NCI-H1694 (cell line): ENCODE data around the gene PDE8B.
"Not testable (repeated sequence)": the region's sequence is repeated elsewhere in the genome, so short reads cannot be mapped to it uniquely, and the experiment has no call there.

Source experiments
- DNase-seq: peaks from one replicate; lab custom pipeline; 2025; lab: John Stamatoyannopoulos, UW

Gene PDE8B

DNA sequence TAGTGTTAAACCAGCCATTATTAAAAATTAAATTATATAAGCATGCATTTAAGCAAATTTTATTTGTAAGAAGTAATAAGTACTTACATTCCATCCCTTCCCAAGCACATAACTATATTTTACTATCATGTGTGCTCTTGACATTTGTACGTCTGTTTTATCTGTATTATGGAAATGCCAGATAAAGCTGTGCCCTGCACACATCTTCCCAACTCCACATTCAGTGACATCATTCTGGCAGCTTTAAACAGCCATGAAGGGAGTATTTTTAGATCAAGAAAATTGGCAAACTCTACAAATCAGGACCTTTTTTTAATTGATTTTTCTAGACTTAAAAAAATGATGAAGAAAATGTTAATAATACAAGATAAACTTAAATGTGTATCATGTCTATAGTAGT is 150.5 kb downstream of the PDE8B start:
- DNase-seq, result no peak

DNA sequence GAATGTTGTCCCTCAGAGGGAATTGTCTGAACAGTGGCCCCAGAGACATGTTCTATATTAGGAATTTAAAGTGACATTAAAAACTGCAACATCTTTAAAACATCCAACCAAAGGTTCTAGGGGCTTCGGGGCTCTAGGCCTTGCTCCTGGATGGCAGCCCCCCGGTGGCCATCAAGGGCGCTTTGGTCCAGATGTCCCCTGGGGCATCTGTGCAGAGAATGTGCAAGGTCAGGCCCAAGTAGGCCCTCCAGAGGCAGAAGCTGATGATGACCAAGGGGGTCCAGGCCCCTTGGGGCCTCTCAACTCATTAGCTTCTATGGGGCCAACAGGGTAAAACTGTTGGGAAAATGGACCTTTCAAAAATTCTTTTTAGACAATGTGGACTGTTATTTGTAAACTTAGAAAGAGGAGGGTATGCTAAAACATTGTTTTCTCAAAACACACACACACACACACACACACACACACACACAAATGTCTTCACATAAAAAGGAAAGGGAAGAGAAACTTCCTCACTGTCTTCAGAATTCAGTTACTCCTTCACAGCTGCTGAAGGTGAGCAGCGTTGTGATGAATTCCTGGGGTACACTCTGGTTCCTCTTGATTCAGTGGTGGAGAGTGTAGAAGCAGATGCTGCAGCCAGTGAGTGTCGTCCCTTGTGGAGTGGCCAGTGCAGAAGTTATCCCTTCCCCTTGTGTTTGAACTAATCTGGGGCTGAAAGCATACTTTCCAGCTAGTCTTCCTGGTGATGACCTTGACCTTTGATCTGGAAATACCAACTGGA is 156.4 kb downstream of the PDE8B start:
- no peak for DNase-seq

DNA sequence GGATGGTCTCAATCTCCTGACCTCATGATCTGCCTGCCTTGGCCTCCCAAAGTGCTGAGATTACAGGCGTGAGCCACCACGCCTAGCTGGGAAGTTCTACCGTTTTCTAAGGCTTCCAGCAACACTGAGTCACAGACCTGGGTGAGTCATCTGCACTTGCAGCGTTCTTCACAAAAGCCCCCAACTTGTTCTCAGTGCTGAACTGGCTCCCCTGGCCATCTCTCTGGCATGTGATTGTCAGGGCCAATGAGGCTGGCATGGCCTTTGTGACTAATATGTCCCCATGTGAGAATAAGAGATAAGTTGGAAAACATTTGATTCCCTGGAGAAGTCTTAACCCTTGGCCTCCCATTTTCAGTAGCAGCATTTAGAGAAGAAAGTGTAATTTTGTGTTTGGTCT is 157.3 kb downstream of the PDE8B start:
- no peak for DNase-seq

DNA sequence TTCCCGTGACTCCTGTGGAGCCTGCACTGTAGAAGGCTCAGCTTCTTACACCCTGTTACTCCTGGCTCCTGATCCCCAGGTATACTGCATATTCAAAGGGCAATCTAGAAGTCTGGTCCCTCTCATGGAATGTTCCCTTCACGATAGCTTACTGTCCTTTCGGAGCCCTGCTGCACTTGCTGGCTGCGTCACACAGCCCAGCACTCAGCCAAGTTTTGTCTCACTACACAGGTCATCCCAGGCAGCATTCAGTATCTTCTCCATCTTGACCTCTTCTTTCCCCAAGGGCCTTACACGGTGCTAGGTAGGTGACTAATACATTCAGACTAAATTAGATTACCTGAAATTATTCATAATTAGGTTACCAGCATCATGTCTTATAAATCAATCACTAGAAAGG is 157.9 kb downstream of the PDE8B start:
- DNase-seq, result no peak

DNA sequence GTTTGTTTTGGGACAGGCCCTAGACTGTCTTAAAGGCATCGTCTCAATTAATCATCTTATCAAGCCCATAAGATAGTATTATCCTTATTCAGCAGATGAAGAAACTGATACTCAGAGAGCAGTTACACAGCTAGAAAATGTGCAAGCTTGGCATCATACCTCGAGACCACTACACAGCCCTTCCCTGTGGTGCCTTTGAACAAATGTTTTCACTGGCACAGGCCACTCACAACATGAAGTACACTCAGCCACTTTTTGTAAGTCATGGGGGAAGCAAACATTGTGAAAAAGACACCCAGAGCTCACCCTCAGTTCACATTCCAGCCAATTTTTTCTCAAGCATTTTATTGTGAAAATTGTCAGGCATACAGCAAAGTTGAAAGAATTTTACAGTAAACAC is 159.1 kb downstream of the PDE8B start:
- no peak for DNase-seq

DNA sequence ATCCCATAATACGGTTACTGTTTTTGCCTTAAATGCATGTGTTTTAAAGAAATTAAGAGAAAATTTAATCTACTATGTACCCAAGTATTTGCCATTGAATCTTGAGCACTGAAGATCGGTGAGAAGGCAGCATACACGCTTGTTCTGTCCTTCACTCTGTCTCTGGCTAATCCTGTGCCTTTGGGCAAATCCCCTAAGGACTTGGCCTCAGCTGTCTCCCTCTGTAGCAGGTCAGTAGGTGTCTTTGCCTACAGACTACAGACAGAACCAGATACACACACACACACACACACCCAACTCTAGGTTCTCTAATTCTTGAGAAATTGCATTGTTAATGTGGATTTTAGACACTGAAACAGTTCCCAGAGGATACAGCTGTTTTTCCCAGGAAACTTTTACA is 164.2 kb downstream of the PDE8B start:
- DNase-seq, result no peak

DNA sequence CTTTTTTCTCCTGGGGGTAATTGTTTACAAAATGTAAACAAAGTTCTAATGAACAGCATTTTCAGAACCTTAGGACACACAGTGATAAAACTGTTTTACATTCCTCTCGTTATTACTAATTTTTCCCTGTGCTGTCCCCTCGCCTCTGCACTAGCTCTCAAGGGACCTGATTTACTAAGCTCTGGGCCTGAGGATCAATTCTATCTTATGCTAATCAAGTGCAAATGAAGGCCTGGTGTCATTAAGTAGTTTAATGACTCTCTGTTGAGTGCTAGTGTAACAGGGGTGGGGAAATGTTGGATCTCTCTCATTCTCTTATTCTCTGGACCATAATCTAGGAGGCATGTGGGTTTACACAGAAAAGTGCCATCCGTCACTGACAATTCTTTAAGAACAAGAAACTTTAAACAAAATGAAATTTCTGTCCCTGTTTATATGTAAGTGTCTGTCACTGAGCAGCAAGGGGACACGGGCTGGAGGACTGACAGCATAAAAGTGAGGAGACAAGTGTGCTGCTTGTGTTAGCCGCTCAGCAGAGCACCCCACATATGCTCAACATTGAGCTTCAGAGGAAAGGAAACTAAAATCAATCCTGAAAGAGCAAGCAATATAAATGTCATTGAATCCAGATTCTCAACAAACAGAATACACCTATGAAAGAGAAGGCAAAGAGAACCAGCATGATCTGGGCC is 166.3 kb downstream of the PDE8B start:
- DNase-seq, result no peak

DNA sequence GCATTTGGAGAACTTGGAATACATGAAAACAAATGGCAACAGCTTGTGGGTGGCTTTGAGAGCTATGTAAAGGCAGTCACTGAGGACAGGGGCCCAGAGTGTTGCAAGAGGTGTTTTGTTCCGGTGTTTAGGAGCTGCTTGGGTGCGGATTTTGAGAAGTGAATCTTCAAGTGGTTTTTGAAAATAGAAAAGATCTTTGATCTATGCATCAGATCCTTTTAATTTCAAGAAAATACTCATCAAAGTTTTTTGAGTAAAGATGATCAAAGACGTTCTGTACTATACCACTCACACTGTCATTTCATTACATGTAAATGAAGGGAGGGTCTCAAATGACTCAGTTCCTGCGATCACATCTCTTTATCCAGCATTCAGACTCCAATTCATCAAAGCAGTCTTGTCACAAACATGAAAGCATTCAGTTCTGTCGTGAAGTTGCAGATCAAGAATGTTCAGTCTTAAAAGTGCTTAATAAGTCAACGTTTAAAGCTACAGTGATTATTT is 169.1 kb downstream of the PDE8B start:
- no peak for DNase-seq

DNA sequence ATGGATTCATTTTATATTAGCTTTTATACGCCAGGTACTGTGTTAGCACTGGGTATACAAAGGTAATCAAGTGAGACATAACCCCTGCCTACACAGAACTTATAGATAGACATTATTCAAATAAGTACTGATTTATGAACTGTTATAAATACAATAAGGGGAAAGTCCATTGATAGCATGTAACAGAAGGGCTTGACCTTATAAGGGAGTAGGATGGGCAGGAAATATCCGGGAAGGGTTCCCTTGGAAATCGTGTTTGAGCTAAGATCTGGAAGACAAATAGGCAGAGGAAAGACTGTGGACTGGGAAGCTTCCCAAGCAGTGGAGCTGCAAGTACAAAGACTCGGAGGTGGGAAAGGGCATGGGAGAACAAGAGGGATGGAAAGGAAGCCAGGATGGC is 170.2 kb downstream of the PDE8B start:
- DNase-seq, result no peak

DNA sequence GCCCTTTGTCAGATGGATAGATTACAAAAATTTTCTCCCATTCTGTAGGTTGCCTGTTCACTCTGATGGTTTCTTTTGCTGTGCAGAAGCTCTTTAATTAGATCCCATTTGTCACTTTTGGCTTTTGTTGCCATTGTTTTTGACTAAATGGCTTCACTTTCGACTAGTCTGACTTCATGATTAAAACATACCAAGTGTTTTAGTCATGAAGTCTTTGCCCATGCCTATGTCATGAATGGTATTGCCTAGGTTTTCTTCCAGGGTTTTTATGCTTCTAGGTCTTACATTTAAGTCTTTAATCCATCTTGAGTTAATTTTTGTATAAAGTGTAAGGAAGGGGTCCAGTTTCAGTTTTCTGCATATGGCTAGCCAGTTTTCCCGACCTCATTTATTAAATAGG is 172.9 kb downstream of the PDE8B start:
- DNase-seq, result not testable (repeated sequence)

DNA sequence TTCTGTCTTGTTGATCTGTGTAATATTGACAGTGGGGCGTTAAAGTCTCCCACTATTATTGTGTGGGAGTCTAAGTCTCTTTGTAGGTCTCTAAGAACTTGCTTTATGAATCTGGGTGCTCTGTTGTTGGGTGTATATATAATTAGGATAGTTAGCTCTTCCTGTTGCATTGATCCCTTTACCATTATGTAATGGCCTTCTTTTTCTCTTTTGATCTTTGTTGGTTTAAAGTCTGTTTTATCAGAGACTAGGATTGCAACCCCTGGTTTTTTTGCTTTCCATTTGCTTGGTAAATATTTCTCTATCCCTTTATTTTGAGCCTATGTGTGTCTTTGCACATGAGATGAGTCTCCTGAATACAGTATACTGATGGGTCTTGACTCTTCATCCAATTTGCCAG is 175.9 kb downstream of the PDE8B start:
- not testable (repeated sequence) for DNase-seq

DNA sequence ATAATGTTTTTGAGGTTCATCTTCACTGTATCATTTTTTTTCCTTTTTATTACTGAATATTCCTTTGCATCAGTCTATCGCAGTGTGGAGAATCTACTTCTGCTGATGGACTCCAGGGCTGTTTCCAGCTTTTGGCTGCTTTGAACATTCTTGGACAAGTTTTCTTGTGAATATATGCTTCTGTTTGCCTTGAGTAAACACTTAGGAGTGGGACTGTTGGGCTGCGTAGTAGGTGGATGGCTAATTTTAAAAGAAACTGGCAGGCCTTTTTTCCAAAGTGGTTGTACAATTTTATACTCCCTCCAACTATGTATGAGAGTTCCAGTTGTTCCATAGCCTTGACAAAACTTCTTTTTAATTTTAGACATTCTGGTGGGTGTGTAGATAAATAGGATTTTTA is 179.3 kb downstream of the PDE8B start:
- no peak for DNase-seq

DNA sequence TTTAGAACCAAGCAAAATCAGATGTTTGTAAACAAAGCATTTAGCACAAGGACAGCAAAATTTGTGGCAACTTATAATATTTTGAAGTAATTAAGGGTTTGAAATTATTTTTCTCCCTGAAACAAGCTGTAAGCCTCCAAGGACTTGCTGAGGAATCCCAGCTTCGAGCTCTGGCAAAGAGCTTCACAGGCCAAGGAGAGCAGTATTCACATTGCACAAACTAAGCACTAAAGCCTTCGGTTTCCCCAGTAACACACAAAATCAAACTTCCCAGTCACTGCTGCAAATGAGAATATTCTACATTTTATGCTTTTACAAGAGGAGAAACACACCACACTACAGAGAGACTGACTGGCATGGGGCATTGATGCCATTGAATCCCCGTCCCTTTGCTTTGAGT is 179.7 kb downstream of the PDE8B start:
- DNase-seq, result no peak

DNA sequence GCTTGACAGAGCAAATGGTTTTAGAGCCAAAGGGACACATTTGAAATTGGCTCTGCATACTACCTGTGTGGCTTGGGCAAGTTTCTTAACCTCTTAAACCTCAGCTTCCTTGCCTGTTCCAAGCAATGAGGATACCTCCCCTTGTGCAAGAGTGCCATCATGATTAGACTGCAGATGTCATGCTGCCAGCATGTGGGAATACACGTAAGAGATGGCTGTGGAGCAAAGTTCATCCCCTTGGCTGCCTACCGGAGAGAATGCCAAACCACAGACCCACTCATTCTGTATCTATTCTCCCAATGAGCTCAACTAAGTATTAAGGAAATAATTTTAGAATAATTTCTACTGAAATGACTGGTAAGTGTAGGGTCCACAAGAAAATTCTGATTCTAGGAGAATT is 180.3 kb downstream of the PDE8B start:
- DNase-seq, result no peak

DNA sequence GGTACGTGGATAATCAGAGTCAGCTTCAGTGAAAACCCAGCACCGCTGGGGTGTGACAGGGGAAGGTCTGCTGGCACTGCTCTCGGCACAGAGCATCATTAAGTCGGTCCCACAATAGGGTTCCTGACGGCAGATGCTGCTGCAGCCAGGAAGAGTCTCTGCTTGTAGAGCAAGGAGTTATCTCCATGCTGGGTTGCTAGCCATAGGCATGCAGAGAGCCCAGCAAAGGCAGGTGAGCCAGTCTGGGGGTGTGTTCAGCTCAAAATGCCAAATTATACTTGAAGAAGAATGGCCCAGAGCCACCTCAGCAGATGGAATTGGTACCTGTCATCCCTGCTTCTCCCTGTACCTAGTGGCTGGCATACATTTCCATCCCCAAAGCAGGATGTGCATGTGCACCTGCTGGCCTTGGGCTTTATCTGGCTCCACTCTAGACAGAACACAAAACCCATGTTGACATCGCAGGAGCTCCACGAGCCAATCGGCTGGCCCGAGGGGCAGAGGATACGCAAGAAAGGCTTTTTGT is 180.8 kb downstream of the PDE8B start:
- DNase-seq, result no peak

DNA sequence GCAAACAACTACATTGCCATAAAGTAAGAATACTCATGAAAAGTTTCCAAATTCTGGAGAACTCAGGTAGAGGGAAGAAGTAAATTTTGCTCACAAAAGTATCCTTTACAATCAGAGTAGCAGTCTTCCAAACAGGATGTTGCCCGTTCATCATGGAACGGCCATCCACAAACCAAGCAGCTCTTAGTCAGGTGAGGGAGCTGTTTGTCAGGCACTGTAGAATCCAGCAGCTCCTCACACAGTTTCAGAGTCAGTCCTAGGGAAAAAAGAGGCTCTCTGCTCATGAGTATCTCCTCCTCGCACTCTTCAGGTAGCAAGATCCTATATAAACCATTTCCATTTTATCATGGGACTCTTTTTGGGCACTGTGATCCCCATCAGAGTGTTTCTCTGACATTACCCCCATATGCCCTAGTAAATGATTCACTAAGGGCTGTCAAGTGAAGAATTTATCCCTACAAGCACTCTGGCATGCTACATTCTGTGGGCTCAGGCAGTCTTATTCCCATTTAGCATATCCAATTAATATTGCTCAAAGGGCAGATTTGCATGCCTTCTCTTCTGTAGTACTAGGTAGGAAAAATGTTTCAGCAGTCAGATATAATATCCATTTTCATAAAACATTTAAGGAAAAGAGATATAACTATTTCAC is 183.7 kb downstream of the PDE8B start:
- DNase-seq, result no peak

DNA sequence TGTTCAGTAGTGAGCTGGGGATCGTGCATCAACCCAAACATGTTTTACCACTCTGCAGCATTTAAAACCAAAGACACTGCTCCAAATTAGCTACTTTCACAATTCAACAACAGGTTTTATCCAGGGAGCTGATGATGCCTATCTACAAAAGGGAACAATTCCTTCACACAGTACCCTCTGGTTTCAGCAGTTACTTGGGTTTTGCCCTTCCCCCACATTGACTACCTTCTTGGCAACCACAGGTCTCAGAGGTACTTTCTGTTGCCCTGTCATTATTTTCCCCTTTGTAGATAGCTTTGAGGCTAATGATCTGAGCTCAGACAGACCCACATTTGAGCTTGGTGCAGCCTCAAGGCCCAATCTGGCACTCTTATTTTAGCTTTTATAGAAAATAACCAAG is 185.5 kb downstream of the PDE8B start:
- no peak for DNase-seq

DNA sequence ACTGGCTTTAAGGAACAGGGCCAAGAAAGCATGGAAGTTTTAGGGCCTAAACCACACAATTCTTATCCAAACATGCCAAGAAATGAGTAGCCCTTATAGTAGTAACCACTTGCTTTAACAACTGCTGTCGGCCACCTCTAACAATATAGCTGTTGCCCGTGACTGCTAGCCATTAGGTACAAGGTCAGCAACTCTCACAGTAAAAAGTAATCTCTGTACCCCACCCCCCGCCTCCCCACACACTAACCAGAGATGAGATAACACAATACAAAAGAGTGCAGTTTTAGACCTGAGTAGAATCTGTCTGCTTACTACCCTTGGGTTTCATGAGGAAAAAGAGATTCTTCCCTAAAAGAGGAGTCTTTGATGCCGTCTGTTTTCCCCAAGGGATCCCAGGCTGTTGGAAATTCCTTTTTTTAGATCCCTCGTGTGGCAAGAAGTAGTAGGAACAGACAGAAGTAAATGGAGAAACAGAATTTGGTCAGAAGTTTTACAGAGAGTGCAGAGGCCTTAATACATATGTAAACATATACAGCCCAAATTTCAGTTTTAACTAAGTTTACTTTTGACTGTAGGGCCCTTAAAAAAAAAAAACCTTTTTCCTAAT is 187.3 kb downstream of the PDE8B start:
- no peak for DNase-seq

DNA sequence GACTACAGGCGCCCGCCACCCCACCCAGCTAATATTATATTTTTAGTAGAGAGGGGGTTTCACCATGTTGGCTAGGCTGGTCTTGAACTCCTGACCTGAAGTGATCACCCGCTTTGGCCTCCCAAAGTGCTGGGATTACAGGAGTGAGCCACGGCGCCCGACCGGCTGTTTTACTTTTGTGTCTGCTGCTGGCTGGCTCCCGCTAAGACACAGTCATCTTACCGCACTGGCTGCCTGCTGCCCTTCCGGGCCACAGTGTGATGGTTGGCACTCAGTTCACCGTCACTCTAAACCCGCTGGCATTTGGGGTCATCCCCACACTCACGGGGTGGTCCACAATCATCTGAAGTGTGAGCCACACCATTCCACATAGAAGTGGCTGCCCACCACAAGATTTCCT is 188.0 kb downstream of the PDE8B start:
- no peak for DNase-seq

DNA sequence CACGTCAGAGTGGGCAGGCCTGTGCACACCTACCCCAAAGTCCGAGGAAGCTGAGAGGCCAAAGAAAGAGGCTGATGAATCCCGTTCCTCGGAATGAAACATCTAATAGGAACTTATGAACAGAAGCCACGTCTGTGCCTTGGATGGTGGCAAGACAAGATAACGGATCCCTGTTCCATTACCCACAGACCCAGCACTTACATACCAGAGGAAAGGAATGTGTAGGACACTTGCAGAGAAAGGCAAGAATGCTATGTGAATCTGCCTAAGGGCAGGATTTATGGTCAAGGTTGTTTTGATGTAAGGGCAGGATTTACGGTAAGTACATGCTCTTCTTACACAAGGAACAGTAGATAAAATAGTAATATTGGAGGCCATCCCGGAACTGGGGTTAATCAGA is 188.4 kb downstream of the PDE8B start:
- no peak for DNase-seq

DNA sequence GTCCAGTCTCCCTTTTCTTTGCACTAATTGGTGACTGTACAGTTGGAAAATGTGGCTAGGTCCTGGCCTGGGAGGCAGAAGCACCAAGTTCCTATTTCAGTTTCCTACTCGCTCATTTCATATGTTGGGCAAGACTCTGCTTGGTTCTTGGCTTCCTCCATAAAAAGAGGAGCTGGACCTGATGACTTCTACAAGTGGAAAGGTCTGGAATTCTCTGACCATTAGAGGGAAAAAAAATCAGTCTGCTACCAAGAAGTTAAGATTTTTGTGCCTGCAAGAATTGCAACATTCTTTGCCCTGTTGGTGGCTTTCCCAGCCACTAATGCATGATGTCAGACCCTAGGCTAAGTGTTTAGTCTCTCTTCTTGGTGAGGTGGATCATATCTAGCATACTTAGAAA is 190.2 kb downstream of the PDE8B start:
- DNase-seq, result no peak

DNA sequence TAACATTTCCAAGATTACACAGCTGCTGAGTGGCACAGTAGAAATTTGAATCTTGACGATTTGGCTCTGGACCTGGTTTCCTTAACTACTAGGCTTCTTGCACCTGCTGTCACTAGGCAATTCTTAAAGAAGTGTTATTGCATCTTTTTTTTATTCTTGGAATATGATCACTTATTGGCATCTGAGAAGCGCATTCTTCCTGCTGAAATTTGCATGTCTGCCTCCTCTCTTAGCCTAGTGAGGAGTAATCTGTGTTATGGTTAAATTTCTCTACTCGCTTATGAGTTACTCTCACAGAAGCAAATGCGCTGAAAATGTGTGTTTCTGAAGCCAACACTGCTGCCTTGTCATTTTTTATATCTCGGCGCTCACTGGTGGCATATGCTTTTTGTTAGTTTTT is 192.3 kb downstream of the PDE8B start:
- no peak for DNase-seq
